GM21528 (cell line): ENCODE measurements around the gene PCDH11X.
"Not testable (repeated sequence)": the region's sequence is repeated elsewhere in the genome, so short reads cannot be mapped to it uniquely, and the experiment has no call there.

ENCODE experiments used
- ATAC-seq: cut with Tn5 transposase; IDR thresholded peaks from one replicate; pipeline ENCODE4 v1.9.1; 2021; ENCODE audit warnings: mild to moderate bottlenecking, moderate library complexity; ENCODE audit not compliant: unreplicated experiment, low FRiP score

Gene PCDH11X, protein sequence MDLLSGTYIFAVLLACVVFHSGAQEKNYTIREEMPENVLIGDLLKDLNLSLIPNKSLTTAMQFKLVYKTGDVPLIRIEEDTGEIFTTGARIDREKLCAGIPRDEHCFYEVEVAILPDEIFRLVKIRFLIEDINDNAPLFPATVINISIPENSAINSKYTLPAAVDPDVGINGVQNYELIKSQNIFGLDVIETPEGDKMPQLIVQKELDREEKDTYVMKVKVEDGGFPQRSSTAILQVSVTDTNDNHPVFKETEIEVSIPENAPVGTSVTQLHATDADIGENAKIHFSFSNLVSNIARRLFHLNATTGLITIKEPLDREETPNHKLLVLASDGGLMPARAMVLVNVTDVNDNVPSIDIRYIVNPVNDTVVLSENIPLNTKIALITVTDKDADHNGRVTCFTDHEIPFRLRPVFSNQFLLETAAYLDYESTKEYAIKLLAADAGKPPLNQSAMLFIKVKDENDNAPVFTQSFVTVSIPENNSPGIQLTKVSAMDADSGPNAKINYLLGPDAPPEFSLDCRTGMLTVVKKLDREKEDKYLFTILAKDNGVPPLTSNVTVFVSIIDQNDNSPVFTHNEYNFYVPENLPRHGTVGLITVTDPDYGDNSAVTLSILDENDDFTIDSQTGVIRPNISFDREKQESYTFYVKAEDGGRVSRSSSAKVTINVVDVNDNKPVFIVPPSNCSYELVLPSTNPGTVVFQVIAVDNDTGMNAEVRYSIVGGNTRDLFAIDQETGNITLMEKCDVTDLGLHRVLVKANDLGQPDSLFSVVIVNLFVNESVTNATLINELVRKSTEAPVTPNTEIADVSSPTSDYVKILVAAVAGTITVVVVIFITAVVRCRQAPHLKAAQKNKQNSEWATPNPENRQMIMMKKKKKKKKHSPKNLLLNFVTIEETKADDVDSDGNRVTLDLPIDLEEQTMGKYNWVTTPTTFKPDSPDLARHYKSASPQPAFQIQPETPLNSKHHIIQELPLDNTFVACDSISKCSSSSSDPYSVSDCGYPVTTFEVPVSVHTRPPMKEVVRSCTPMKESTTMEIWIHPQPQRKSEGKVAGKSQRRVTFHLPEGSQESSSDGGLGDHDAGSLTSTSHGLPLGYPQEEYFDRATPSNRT (N-terminal part only)

DNA sequence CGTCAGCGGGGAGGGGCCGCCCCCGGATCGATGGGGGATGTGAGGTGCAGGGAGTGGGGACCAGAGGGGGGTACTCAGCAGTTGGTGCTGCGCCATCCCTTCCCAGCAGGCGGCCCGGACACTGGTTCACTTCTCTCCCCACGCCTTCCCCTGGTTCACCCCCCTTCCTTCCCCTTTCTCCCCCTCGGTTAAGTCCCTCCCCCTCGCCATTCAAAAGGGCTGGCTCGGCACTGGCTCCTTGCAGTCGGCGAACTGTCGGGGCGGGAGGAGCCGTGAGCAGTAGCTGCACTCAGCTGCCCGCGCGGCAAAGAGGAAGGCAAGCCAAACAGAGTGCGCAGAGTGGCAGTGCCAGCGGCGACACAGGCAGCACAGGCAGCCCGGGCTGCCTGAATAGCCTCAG is at the start of gene PCDH11X:
TSS of gene PCDH11X (plus strand) at position 241 of the 400 bp plus-strand sequence. CDS start 56,130 bp downstream, outside the sequence.
- ATAC-seq, result not testable (repeated sequence)

DNA sequence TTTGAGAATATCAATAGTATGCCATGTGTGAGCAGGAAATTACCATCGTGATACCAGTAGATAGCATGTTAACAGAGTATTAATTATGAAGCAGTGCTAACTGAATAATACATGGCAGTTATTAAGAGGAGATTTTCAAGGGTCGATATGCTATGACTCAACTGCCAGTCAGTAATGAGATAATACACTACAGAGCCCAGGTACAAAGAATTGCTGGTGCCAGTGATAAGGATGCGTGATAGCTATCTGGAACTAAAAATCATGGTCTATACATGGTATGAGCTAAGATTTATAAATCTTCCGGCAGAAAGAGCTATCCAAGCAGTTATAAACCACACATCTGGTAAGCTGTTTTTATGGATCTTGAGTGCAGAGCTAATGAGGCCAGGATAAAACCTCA is 31.7 kb upstream of the PCDH11X start:
- ATAC-seq, result not testable (repeated sequence)

DNA sequence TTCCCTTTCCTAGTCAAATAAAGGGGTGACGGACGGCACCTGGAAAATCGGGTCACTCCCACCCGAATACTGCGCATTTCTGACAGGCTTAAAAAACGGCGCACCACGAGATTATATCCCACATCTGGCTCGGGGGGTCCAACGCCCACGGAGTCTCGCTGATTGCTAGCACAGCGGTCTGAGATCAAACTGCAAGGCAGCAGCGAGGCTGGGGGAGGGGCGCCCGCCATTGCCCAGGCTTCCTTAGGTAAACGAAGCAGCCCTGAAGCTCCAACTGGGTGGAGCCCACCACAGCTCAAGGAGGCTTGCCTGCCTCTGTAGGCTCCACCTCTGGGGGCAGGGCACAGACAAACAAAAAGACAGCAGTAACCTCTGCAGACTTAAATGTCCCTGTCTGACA is 26.2 kb upstream of the PCDH11X start:
- ATAC-seq, result not testable (repeated sequence)

DNA sequence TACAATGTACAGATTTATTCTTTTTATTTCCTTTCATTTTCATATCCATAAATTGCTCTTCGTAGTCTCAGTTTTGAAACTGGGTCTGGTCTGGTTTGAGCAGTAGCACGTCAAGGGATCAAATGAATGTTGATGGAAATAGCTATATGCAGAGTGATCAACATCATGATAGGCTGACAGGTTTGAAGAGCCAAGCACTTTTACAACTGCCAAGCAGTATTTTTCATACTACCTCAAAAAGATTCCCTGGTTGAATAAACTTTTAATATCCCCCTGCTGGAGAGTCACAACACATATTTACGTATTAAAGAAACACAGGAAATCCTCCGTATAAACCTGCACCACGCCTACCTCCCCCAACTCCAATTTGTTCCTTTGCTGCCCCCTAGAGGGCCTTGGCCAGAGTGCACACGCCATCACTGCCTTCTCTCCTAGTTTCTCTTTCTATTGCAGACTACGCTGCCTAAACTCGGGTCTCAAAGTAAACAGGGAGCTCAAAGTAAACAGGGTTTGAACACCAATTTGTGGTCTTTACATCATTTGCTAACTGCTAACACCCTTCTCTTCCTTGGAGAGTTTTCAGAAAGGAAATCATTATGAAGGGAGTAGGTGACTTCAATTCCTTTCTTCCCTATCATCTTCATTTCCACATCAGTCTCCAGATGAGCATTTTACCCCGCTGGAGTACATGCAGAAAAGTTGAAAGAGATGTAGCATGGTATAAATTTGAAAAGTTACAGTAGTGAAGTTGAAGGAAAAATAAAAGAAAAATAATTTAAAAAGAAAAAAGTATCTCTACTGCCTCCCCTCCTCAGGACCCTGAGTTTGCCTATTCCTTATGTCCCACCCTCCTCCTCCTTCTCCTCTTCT is 8.3 kb upstream of the PCDH11X start:
- peak; percentile 100 for ATAC-seq

DNA sequence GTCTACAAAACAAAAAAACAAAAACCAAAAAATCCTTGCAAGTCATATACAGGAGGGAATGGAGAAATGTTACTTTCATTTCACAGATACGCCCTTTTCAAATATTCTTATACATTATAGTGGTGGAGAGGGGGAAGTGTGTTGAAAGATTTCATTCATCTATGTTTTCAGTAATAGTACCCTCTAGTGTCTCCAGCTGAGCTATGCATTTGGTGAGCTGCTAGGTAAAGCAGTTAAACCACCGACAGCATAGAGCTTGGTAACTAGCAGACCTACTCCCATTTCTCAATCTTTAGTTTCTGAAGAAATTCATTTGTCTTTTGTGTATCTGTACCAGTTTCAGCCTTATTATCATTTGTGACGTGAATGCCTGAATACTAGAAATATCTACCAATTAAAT is 5.2 kb upstream of the PCDH11X start:
- not testable (repeated sequence) for ATAC-seq

DNA sequence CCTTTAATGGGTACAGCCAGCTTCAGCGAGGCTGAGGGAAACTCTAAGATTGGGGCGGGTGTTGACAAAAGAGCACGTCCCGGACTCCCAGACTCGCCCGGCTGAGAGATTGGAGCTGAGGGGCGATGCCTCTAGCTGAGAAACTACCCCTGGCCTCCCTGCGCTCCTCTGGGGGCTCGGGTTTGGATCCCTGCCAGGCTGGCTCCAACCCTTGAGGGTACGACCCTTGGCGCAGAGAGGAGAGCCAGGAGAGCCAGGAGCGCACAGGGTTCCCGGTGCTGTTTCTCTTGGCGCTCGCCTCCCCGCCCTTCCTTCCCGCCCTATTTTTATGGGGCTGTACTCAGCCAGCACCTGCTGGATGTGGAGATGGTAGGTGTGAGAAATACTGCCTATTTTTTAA is 833 bp downstream of the PCDH11X start:
- not testable (repeated sequence) for ATAC-seq

DNA sequence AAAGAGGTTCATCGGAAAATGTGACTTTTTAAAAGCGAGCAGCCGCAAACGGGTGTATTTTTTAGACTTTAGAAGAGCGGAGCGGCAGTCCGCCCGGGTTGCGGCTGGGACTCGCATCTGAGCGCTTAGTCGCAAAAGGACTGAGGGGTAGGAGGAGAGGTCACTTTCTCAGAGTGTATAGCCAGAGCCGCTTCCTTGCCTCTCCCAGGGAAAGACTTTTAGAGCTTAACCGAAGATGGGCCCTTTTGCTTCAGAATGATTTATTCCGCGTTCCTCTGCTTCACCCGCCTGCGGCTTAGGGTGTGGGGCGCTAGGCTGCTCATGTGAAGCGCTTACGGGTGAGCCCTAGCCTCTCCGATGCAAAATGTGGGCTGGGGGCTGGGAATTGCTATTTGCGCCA is 1.5 kb downstream of the PCDH11X start:
- not testable (repeated sequence) for ATAC-seq

DNA sequence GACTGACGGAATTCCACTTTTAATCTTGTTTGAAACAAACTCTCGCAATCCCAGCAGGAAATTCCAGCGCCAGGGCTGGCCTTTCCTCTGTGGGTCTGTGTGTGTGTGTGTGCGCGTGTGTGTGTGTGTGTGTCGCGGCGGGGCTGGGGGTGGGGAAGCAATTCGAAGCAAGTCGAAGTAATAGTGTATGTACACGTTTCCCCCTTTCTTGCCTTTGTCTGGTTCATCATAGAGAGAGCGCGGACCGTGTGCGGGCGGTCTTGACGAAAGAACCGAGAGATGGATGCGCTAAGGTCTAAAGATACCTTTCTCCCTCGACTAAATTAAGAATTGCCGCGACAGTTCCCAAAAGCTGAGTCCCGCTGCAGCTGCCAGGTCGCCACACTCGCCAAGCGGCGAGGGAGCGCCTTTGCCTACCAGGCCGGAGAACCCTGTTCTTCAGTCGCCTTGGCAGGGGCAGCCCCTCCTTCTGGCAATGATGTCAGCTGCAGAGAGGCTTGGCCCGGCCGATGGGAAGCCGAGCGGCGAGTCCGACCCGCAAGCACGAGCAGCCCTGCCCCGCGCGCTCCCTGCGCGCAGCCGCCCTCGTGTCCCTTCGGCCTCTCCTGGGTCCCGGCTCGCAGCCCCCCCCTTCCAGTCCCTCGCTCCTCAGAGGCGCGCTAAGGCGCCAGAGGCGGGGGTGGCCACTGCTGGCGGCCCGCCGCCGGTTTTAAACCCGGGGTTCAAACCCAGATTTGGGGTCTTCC is 2.6 kb downstream of the PCDH11X start:
- not testable (repeated sequence) for ATAC-seq

DNA sequence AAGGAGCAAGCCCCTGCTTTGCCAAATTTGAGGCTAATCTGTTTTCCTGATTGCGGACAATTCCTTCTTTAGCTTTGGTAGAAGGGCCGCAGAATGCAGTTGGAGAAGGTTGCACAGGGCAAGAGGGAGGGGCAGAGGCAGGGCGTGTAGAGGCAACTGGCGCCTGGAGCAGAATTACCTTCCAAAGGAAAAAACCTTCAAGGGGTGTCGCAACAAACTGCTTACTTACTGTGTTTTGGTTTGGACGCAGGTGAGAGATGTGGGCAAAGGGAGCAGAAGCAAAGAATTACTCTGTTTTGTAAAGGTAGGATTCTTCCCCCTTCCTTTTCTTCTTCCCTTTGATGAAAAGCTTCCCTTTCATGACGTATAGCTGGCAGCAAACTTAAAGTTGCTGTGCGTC is 3.6 kb downstream of the PCDH11X start:
- not testable (repeated sequence) for ATAC-seq

DNA sequence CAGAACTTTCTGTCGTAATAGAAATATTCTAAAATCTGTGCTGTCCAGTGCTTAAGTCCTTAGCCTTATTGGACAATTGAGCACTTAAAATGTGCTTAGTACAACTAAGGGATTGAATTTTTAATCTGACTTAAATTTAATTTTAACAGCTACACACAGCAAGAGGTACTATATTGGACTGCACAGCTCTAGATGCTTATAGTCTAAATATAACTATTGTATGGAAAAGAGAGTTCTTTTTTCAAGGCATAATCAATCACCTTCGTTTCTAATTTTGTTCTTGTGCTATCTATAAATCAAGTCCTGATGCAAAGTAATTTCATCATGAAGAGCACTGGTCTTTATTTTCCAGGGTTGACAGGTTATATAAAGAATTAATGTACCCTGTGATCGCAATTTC is 38.4 kb downstream of the PCDH11X start:
- ATAC-seq, result not testable (repeated sequence)

DNA sequence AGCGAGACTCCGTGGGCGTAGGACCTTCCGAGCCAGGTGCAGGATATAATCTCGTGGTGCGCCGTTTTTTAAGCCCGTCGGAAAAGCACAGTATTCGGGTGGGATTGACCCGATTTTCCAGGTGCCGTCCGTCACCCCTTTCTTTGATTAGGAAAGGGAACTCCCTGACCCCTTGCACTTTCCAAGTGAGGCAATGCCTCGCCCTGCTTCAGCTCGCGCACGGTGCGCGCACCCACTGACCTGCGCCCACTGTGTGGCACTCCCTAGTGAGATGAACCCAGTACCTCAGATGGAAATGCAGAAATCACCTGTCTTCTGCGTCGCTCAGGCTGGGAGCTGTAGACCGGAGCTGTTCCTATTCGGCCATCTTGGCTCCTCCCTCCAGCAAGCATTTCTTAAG is 46.1 kb downstream of the PCDH11X start:
- not testable (repeated sequence) for ATAC-seq
